COR-L47 (cell line): ENCODE measurements around the gene TAS2R5.
"Not testable (repeated sequence)": the region's sequence is repeated elsewhere in the genome, so short reads cannot be mapped to it uniquely, and the experiment has no call there.

Experiments used
- DNase-seq: peaks from one replicate; lab custom pipeline; 2025; lab: John Stamatoyannopoulos, UW

The TAS2R5 gene

GRCh38 chr7:141789917-141790316 is at the start of gene TAS2R5:
Gene TAS2R5, plus strand, starts transcription at chr7:141790217. Its CDS starts 145 bp downstream, at chr7:141790362.
- DNase-seq: no peak

- DNase-seq: no peak
Measured at GRCh38 chr7:141742229-141742628, 47.8 kb upstream of the TAS2R5 start.

DNA sequence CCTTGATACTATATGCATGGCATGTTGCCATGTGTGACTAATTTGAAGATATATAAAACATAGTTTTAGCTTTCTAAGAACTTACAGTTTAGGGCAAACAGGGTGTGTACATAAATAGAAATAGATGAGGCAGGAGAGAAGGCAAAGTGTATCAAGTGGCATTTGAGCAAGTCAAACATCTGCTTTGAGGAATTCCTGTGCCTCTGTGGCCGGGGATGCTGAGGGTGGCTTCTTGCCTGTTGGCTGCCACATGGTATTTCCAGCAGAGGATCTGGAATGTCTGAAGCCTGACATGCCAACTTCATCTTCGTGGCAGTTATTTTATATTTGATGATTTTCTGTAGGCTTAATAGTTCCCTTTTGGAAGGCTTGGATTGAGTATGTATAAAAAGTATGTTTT is 45.9 kb upstream of the TAS2R5 start:
- DNase-seq: no peak

DNA sequence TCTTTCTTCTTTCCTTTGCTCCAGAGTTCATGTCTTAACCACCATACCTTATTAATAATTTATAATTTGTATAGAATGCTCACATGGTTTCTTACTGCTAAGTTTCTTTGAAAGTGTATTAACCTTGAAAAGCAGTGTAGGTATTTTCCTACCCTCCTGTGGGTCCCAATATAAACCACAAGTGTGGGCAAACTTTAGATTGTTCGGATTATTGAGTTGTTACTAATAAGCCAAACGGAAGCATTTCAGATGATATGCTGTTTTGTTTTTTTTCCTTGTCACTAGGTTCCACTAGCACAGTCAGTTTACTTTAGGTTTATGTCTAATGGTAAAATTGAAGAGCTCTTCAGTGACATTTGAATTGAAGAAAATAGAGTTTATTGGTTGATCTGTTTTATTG is 41.6 kb upstream of the TAS2R5 start:
- no peak for DNase-seq

- peak; percentile 8 for DNase-seq
Measured at GRCh38 chr7:141751904-141752303, 38.1 kb upstream of the TAS2R5 start.

DNA sequence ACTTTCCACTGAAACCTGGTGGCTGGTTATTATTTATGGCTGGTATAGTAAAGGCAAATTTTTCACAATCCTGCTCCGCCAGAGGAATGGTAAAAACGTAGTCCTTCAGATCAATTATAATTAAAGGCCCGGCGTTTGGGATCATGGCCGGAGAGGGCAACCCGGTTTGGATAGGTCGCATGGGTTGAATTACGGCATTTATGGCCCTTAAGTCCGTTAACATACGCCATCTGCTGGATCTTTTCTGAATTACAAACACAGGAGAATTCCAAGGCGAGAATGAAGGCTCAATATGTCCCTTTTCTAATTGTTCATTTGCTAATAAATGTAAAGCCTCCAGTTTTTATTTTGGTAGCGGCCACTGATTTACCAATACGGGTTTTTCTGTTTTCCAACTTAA is 37.4 kb upstream of the TAS2R5 start:
- DNase-seq: no peak

GRCh38 chr7:141754939-141755338 is 35.1 kb upstream of the TAS2R5 start:
- peak; percentile 35 for DNase-seq

- DNase-seq: no peak
Measured at GRCh38 chr7:141763797-141764196, 26.2 kb upstream of the TAS2R5 start, which contains the start of gene TAS2R3. Gene TAS2R3, plus strand, starts transcription at chr7:141764097. Its CDS starts 62 bp downstream, at chr7:141764159.

DNA sequence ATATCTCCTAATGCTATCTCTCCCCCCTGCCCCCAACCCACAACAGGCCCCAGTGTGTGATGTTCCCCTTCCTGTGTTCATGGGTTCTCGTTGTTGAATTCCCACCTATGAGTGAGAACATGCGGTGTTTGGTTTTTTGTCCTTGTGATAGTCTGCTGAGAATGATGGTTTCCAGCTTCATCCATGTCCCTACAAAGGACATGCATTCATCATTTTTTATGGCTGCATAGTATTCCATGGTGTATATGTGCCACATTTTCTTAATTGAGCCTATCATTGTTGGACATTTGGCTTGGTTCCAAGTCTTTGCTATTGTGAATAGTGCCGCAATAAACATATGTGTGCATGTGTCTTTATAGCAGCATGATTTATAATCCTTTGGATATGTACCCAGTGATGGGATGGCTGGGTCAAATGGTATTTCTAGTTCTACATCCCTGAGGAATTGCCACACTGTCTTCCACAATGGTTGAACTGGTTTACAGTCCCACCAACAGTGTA is 19.9 kb upstream of the TAS2R5 start:
- not testable (repeated sequence) for DNase-seq

GRCh38 chr7:141776374-141776773 is 13.6 kb upstream of the TAS2R5 start, which contains the start of gene TAS2R4:
Gene TAS2R4, plus strand, starts transcription at chr7:141776674. Its CDS starts 1,815 bp downstream, at chr7:141778489.
- DNase-seq: no peak

DNA sequence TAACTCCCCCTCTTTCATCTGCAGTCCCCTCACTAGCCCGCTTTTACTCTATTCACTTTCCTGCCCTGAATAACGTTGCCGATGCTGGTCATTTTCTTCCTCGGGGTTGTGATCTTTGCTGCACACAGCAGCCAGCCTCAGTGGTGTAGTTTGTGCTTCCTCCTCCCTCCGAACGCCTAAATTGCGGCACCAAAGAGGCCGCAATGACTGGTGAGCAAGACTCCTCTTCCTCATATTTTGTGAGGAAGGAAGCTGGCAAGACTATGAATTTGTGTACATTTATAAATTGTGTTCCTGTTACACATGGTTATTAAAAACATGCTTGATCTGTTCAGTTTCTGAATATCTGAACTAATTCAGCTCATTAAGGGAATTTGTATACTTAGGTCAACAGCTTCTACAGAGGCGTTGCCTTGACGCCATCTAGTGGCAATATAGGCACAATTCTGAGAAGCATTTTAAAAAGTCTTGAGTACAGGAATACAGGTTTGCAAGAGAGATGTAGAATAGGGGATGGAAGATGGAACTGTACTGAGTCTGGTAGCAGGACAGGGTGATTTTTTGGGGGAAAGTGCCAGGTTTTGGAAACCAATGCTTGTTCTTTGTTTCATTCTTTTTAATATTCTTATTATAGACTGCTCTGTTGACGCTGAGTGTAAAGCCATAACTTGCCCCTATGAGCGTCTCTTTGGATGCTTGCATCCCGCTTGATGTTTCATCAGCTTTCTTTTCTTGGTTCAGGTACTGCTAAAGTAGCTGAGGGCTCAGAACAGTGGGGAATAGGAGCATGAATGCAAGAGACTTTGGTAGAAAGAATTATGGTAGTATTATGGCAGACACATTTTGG is 4.1 kb upstream of the TAS2R5 start:
- peak; percentile 41 for DNase-seq

- no peak for DNase-seq
Measured at GRCh38 chr7:141788296-141788695, 1.7 kb upstream of the TAS2R5 start.

- no peak for DNase-seq
Measured at GRCh38 chr7:141792526-141792925, 2.5 kb downstream of the TAS2R5 start.

GRCh38 chr7:141820067-141820466 is 30.1 kb downstream of the TAS2R5 start:
- no peak for DNase-seq

DNA sequence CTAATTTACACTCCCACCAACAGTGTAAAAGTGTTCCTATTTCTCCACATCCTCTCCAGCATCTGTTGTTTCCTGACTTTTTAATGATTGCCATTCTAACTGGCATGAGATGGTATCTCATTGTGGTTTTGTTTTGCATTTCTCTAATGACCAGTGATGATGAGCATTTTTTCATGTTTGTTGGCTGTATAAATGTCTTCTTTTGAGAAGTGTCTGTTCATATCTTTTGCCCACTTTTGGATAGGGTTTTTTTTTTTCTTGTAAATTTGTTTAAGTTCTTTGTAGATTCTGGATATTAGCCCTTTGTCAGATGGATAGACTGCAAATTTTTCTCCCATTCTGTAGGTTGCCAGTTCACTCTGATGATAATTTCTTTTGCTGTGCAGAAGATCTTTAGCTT is 32.4 kb downstream of the TAS2R5 start:
- DNase-seq: not testable (repeated sequence)

DNA sequence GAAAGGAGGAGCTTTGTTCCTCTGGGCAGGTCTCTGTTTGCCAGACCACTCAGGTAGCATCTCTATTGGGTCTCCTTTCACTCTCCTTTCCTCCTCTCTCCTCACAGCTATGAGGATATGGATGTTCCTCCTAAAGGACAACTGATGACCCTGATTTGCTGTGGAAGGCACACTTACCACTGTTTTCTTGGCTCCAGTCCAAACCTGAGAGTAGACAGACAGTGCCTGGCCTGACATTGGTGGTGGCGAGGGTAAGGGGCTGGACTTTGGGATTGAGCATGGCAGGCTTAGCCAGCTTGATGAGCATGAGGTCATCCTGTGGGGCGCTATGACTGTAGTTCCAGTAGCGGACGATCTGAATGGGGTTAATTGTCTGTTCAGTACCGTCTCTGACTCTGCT is 47.7 kb downstream of the TAS2R5 start:
- DNase-seq: no peak

DNA sequence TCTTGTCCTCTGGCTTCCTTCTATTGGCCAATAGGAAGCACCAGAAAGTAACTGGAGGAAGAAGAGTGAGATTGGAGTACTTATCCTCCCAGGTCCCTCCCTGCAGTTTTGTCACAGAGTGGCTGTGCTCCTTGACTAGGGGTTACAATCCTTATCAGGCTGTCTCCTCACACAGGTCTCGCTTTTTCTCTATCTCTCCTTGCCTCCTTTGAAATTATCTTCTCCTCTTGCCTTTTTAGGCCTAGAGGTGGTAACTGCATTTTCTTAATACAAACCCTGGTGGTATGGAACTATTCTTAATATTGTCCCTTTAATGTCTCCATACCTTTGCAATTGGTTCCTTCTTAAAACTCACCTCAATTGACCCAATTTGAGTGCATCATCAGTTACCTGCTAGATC is 48.6 kb downstream of the TAS2R5 start:
- no peak for DNase-seq

- DNase-seq: no peak
Measured at GRCh38 chr7:141839256-141839655, 49.2 kb downstream of the TAS2R5 start.

DNA sequence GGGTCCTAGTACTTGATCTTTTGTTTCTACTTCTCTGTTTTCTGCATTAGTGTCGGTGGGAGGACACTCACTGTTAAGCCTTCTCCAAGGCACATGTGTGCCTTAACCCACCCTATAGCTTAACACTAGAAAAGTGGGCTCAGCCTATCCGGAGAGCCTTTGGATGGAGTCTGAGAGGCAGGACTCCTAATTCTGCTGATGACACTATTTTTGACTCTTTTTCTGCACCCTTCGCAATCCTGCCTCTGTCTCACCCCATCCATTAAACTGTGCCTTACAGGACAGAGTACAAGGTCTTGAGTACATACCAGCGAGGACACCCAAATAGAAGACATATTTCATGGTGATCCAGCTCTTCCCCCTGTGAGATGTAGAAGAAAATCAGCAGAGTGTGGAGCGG is 50.7 kb downstream of the TAS2R5 start:
- no peak for DNase-seq
